Measurements from ENCODE around the gene NRXN3.

DNA sequence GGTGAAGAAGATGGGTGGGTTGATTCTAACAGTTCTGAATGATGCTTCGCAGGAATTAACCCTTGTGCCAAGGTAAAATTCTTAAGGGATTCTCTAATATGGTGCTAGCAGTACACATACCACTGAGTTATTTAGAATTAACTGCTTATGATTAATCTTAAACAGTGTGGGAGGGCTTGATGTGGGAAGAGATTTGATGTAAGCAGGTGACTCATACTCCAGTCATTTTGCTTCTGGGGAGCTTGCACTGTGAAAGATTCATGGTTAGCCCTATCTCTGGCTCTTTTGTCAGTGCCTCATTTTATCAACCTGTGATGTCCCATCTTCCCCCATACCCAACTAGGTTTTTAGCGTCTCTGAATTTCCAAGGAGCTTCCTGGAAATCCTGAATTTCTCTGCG, 83.8 kb downstream of the NRXN3 start:
- TF ChIP-seq CTCF (IDR thresholded peaks at IDR 0.05) (no peak), GATA2 (CRISPR knock-in tag; IDR thresholded peaks at IDR 0.05) (no peak), SIN3A (IDR thresholded peaks at IDR 0.05; ENCODE audit: borderline replicate concordance, low read depth, low read length) (no peak), YY1 (IDR thresholded peaks at IDR 0.05; ENCODE audit: low read depth) (no peak), IRF3 (IDR thresholded peaks at IDR 0.05; ENCODE audit: low read depth, low read length) (no peak)

Measured in SK-N-SH (cell line).